Fibroblast of villous mesenchyme (primary cell): ENCODE data around the gene NUP98. TPM values are rescaled to one million over a fixed set of nuclear protein-coding genes. Genes with fewer than 3 reads are reported as not detected.

Source experiments
- DNase-seq: peaks from one replicate; pipeline ENCODE4 v3.0.0-alpha.2; 2010; ENCODE audit warnings: low read depth
- H3K4me3 ChIP-seq: 2 replicates; pipeline ENCODE4 v1.5.1; 2011; ENCODE audit warnings: low read depth, mild to moderate bottlenecking, low read length
- small RNA-seq: library from RNA; depleted of rRNA; stranded (forward); fragments of <200 nt; gene quantifications from one replicate; pipeline ENCODE3, GENCODE V24; 2012
- total RNA-seq: library from RNA; depleted of rRNA; stranded (reverse); fragments of >200 nt; gene quantifications from 2 replicates; pipeline ENCODE4 v1.2.3, GENCODE V29; 2012
- TF ChIP-seq, protein P1 (sequence below): IDR thresholded peaks from 2 replicates; pipeline ENCODE4 v1.5.1; 2012; ENCODE audit warnings: low read depth, mild to moderate bottlenecking, low read length; ENCODE audit not compliant: insufficient read depth

The NUP98 gene
- total RNA-seq, 1 donor = 183 TPM

DNA sequence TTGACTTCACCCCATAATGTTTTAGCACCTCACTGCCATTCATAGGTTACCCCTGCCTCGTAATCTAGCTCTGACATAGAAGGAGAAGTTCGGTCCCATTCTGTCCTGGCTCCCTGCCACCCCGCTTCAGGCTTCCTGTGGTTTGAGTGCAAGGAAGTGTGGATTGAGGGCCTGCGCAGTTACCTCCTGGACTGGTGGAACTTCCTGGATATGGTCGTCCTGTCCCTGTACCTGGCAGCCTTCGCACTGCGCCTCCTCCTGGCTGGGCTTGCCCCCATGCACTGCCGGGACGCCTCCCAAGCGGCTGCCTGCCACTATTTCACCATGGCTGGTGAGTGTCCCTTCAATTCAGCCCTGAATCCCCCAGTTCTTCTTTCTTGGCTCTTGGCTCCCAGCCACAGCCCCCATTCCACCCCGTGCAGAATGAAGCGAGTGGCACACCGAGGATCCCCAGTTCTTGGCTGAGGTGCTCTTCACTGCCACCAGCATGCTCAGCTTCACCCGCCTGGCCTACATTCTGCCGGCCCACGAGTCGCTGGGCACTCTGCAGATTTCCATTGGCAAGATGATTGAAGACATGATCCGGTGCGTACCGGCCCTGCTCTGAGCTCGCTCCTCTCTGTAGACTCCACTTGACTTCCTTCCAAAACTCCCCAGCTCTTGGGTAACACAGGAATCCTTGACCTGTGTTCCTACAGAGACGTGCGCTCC is 170.9 kb downstream of the NUP98 start:
- TF ChIP-seq, protein P1, sequence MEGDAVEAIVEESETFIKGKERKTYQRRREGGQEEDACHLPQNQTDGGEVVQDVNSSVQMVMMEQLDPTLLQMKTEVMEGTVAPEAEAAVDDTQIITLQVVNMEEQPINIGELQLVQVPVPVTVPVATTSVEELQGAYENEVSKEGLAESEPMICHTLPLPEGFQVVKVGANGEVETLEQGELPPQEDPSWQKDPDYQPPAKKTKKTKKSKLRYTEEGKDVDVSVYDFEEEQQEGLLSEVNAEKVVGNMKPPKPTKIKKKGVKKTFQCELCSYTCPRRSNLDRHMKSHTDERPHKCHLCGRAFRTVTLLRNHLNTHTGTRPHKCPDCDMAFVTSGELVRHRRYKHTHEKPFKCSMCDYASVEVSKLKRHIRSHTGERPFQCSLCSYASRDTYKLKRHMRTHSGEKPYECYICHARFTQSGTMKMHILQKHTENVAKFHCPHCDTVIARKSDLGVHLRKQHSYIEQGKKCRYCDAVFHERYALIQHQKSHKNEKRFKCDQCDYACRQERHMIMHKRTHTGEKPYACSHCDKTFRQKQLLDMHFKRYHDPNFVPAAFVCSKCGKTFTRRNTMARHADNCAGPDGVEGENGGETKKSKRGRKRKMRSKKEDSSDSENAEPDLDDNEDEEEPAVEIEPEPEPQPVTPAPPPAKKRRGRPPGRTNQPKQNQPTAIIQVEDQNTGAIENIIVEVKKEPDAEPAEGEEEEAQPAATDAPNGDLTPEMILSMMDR = no peak
- H3K4me3 ChIP-seq = no peak overlapping the region
- no peak for DNase-seq

Small RNAs within 50 kb of the gene (small RNA-seq; reads per million reads assigned to genes)
- gene RF00019 (not detected), gene RNU6-1143P (not detected), gene RNU7-50P (not detected)

Other genes with a start within 250 kb of the NUP98 start
- gene ART5, start 155.6 kb downstream of the NUP98 start, total RNA-seq = not detected in 2 replicates
- not detected in 2 replicates for gene ART1, start 152.4 kb downstream of the NUP98 start, total RNA-seq
- 0.86 and 0.97 TPM in 2 replicates for gene CHRNA10, start 126.2 kb downstream of the NUP98 start, total RNA-seq
- gene PGAP2, start 11.0 kb upstream of the NUP98 start, total RNA-seq = 7.4 and 8.2 TPM in 2 replicates
- gene RHOG, start 43.4 kb upstream of the NUP98 start, total RNA-seq = 9.0 and 9.5 TPM in 2 replicates
- gene STIM1, start 58.1 kb upstream of the NUP98 start, total RNA-seq = 27.4 and 36.7 TPM in 2 replicates